Vagina (tissue), 2 donors: ENCODE measurements around the gene SEMA4G.

ENCODE experiments used
- POLR2A ChIP-seq, 2 donors: fragments of 450-650 bp; IDR thresholded peaks; one replicate each; pipeline ENCODE4 v1.6.1; 2017; ENCODE audit warnings: antibody characterized with exemption in 2 of 2, mild to moderate bottlenecking in 2 of 2, moderate library complexity in 2 of 2
- TF ChIP-seq, protein P1 (sequence below), 3 experiments: fragments of 450-650 bp in 2 of 3; fragments of 200-600 bp in 1 of 3; sonication (generic) in 1 of 3; IDR thresholded peaks; one replicate each; pipeline ENCODE4 v1.5.1; 2017 to 2019; ENCODE audit warnings: antibody characterized with exemption in 3 of 3, mild to moderate bottlenecking in 2 of 3, moderate library complexity in 2 of 3

DNA sequence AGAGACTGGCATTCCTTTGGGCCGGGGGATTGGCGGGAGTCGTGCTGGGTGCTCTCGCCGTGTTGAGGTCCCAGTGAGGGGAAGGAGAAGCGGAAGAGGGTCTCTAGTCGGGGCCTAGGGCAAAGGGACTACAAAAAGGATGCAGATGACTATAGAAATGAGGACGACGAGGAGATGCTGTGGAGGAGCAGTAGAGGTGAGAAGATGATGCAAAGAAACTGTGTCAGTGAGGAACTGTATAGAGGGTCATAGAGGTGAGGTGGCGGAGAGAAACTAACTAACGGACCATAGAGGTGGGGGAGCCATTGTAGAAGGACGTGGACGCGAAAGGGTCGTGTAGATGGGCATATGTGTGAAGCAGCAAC, 18.4 kb downstream of the SEMA4G start:
- TF ChIP-seq POLR2A (IDR thresholded peaks at IDR 0.05): no peak
- TF ChIP-seq, protein P1, sequence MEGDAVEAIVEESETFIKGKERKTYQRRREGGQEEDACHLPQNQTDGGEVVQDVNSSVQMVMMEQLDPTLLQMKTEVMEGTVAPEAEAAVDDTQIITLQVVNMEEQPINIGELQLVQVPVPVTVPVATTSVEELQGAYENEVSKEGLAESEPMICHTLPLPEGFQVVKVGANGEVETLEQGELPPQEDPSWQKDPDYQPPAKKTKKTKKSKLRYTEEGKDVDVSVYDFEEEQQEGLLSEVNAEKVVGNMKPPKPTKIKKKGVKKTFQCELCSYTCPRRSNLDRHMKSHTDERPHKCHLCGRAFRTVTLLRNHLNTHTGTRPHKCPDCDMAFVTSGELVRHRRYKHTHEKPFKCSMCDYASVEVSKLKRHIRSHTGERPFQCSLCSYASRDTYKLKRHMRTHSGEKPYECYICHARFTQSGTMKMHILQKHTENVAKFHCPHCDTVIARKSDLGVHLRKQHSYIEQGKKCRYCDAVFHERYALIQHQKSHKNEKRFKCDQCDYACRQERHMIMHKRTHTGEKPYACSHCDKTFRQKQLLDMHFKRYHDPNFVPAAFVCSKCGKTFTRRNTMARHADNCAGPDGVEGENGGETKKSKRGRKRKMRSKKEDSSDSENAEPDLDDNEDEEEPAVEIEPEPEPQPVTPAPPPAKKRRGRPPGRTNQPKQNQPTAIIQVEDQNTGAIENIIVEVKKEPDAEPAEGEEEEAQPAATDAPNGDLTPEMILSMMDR (IDR thresholded peaks at IDR 0.05): no peak
